ENCODE data around the gene NUTM2B.
"Not testable (repeated sequence)": the region's sequence is repeated elsewhere in the genome, so short reads cannot be mapped to it uniquely, and the experiment has no call there.

The NUTM2B gene, protein sequence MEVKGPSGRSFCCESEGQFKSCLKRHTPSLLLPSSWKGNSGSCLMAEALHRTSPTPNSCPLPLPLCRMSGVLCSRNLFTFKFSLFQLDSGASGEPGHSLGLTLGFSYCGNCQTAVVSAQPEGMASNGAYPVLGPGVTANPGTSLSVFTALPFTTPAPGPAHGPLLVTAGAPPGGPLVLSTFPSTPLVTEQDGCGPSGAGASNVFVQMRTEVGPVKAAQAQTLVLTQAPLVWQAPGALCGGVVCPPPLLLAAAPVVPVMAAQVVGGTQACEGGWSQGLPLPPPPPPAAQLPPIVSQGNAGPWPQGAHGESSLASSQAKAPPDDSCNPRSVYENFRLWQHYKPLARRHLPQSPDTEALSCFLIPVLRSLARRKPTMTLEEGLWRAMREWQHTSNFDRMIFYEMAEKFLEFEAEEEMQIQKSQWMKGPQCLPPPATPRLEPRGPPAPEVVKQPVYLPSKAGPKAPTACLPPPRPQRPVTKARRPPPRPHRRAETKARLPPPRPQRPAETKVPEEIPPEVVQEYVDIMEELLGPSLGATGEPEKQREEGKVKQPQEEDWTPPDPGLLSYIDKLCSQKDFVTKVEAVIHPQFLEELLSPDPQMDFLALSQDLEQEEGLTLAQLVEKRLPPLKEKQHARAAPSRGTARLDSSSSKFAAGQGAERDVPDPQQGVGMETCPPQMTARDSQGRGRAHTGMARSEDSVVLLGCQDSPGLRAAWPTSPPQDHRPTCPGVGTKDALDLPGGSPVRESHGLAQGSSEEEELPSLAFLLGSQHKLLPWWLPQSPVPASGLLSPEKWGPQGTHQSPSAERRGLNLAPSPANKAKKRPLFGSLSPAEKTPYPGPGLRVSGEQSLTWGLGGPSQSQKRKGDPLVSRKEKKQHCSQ

GRCh38 chr10:79702927-79703326 is at the start of gene NUTM2B:
NUTM2B (plus strand) TSS chr10:79703227; CDS start chr10:79703610, 383 bp downstream.
- not testable (repeated sequence) for H3K36me3 ChIP-seq (ENCODE audit: control insufficient read depth, insufficient read depth, low read length); H3K9me3 ChIP-seq (ENCODE audit: control insufficient read depth, insufficient read depth, low read length); DNase-seq (ENCODE audit: low read depth, low spot score); H3K4me1 ChIP-seq (ENCODE audit: control insufficient read depth, insufficient read depth, low read length); H3K4me3 ChIP-seq (ENCODE audit: low read length); H3K27me3 ChIP-seq (ENCODE audit: control insufficient read depth, insufficient read depth, low read length); H3K27ac ChIP-seq (ENCODE audit: low read length)
- WGBS (ENCODE audit: insufficient coverage, insufficient read length) = no CpG with 5 or more reads among the region's 3 CpGs

DNA sequence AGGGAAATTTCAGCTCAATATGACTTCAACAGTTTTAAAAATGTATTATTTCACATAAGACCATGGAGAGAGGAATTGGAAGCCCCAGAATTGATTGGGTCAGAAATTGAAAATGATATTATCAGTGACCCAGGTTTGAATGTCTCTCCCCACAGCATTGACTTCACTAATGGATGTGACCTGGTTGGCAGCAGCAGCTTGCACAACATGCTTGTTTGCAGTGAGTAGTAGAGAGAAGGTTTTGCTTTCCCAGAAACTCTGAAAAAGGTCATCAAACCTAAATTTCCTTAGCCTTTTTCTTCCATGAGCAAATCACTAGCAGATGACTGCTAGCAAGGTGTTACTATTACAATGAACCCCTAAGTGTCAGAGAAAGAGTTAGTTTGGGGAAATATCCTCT is 39.7 kb upstream of the NUTM2B start:
- not testable (repeated sequence) for H3K4me1 ChIP-seq (ENCODE audit: control insufficient read depth, insufficient read depth, low read length); H3K27me3 ChIP-seq (ENCODE audit: control insufficient read depth, insufficient read depth, low read length); DNase-seq (ENCODE audit: low read depth, low spot score); H3K9me3 ChIP-seq (ENCODE audit: control insufficient read depth, insufficient read depth, low read length); H3K27ac ChIP-seq (ENCODE audit: low read length); H3K36me3 ChIP-seq (ENCODE audit: control insufficient read depth, insufficient read depth, low read length); H3K4me3 ChIP-seq (ENCODE audit: low read length)

GRCh38 chr10:79664686-79665085 is 38.3 kb upstream of the NUTM2B start:
- H3K27me3 ChIP-seq (ENCODE audit: control insufficient read depth, insufficient read depth, low read length); H3K4me3 ChIP-seq (ENCODE audit: low read length); H3K36me3 ChIP-seq (ENCODE audit: control insufficient read depth, insufficient read depth, low read length); H3K4me1 ChIP-seq (ENCODE audit: control insufficient read depth, insufficient read depth, low read length); H3K9me3 ChIP-seq (ENCODE audit: control insufficient read depth, insufficient read depth, low read length); DNase-seq (ENCODE audit: low read depth, low spot score); H3K27ac ChIP-seq (ENCODE audit: low read length): not testable (repeated sequence)
- no CpG with 5 or more reads among the region's 4 CpGs for WGBS (ENCODE audit: insufficient coverage, insufficient read length)

DNA sequence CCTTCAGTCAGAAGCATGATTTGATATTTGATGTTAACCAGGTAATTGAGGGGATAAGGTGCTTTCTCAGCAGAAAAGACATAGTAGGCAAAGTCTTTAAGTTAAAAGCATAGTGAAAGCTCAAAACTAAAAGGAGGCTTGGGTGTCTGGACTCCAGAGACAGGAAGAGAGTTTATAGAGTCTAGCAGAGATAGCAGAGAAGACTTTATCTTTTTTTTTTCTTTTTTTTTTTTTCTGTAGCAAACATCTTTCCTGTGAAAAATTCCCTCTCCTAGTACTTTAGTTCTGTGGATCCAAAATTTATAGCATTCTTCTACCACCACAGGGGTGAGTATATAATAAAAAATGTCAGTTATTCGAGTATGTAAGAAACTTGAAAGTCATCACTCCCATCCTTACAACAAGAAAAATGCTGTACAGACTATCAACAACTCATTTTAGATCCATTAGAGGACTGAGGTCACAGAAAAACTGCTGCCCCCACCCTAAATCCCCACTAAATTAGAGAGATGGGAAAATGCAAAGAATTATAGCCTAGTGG is 33.7 kb upstream of the NUTM2B start:
- not testable (repeated sequence) for H3K27ac ChIP-seq (ENCODE audit: low read length); DNase-seq (ENCODE audit: low read depth, low spot score); H3K27me3 ChIP-seq (ENCODE audit: control insufficient read depth, insufficient read depth, low read length); H3K9me3 ChIP-seq (ENCODE audit: control insufficient read depth, insufficient read depth, low read length); H3K4me3 ChIP-seq (ENCODE audit: low read length); H3K36me3 ChIP-seq (ENCODE audit: control insufficient read depth, insufficient read depth, low read length); H3K4me1 ChIP-seq (ENCODE audit: control insufficient read depth, insufficient read depth, low read length)
- no CpG with 5 or more reads among the region's 1 CpG for WGBS (ENCODE audit: insufficient coverage, insufficient read length)

- not testable (repeated sequence) for H3K9me3 ChIP-seq (ENCODE audit: control insufficient read depth, insufficient read depth, low read length); H3K27ac ChIP-seq (ENCODE audit: low read length); DNase-seq (ENCODE audit: low read depth, low spot score); H3K27me3 ChIP-seq (ENCODE audit: control insufficient read depth, insufficient read depth, low read length); H3K4me1 ChIP-seq (ENCODE audit: control insufficient read depth, insufficient read depth, low read length); H3K4me3 ChIP-seq (ENCODE audit: low read length); H3K36me3 ChIP-seq (ENCODE audit: control insufficient read depth, insufficient read depth, low read length)
- WGBS (ENCODE audit: insufficient coverage, insufficient read length) = no CpG with 5 or more reads among the region's 2 CpGs
Measured at GRCh38 chr10:79674878-79675277, 28.1 kb upstream of the NUTM2B start.

- H3K9me3 ChIP-seq (ENCODE audit: control insufficient read depth, insufficient read depth, low read length); H3K36me3 ChIP-seq (ENCODE audit: control insufficient read depth, insufficient read depth, low read length); H3K27me3 ChIP-seq (ENCODE audit: control insufficient read depth, insufficient read depth, low read length); DNase-seq (ENCODE audit: low read depth, low spot score); H3K4me3 ChIP-seq (ENCODE audit: low read length); H3K4me1 ChIP-seq (ENCODE audit: control insufficient read depth, insufficient read depth, low read length); H3K27ac ChIP-seq (ENCODE audit: low read length): not testable (repeated sequence)
- no CpG with 5 or more reads among the region's 20 CpGs for WGBS (ENCODE audit: insufficient coverage, insufficient read length)
Measured at GRCh38 chr10:79683026-79683883, 19.8 kb upstream of the NUTM2B start.

GRCh38 chr10:79683884-79684720 is 18.9 kb upstream of the NUTM2B start:
- not testable (repeated sequence) for H3K4me1 ChIP-seq (ENCODE audit: control insufficient read depth, insufficient read depth, low read length); H3K27ac ChIP-seq (ENCODE audit: low read length); H3K36me3 ChIP-seq (ENCODE audit: control insufficient read depth, insufficient read depth, low read length); H3K27me3 ChIP-seq (ENCODE audit: control insufficient read depth, insufficient read depth, low read length); H3K4me3 ChIP-seq (ENCODE audit: low read length); DNase-seq (ENCODE audit: low read depth, low spot score); H3K9me3 ChIP-seq (ENCODE audit: control insufficient read depth, insufficient read depth, low read length)
- no CpG with 5 or more reads among the region's 41 CpGs for WGBS (ENCODE audit: insufficient coverage, insufficient read length)

DNA sequence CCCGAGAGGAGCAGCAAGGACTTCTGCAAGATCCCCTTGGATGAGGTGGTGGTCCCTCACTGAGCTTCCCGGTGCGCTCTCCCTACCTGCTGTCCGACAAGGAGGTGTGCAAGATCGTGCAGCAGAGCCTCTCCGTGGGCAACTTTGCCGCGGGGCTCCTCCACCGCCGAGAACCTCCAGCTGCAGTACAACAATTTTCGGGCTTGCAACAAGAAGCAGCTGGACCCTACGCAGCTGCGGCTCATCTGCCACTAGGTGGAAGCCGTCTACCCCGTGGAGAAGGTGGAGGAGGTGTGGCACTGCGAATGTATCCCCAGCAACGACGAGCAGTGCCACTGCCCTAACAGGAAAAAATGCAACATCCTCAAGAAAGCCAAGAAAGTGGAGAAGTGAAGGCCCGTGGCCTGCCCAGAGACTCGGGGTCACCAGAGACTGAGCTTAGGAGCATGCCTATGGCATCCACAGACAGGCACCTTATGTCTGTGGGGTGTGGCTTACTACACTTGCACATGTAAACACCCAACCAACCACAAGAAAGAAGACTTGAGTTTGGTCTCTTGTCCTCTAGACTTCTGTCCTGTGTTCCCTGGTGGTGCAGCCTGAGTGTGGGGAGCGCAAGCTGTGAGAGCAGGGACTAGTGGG is 17.9 kb upstream of the NUTM2B start:
- not testable (repeated sequence) for H3K4me1 ChIP-seq (ENCODE audit: control insufficient read depth, insufficient read depth, low read length); H3K9me3 ChIP-seq (ENCODE audit: control insufficient read depth, insufficient read depth, low read length); H3K27me3 ChIP-seq (ENCODE audit: control insufficient read depth, insufficient read depth, low read length); DNase-seq (ENCODE audit: low read depth, low spot score); H3K27ac ChIP-seq (ENCODE audit: low read length); H3K36me3 ChIP-seq (ENCODE audit: control insufficient read depth, insufficient read depth, low read length); H3K4me3 ChIP-seq (ENCODE audit: low read length)
- WGBS (ENCODE audit: insufficient coverage, insufficient read length) = no CpG with 5 or more reads among the region's 21 CpGs

- H3K36me3 ChIP-seq (ENCODE audit: control insufficient read depth, insufficient read depth, low read length); H3K27ac ChIP-seq (ENCODE audit: low read length); DNase-seq (ENCODE audit: low read depth, low spot score); H3K27me3 ChIP-seq (ENCODE audit: control insufficient read depth, insufficient read depth, low read length); H3K4me1 ChIP-seq (ENCODE audit: control insufficient read depth, insufficient read depth, low read length); H3K4me3 ChIP-seq (ENCODE audit: low read length); H3K9me3 ChIP-seq (ENCODE audit: control insufficient read depth, insufficient read depth, low read length): not testable (repeated sequence)
- WGBS (ENCODE audit: insufficient coverage, insufficient read length) = no CpG with 5 or more reads among the region's 4 CpGs
Measured at GRCh38 chr10:79686595-79686994, 16.4 kb upstream of the NUTM2B start.

All from iPS DF 6.9 (cell line).